IMR-90 (cell line): ENCODE results near the gene PCSK6. TPM values are rescaled to one million over a fixed set of nuclear protein-coding genes. Genes with fewer than 3 reads are reported as not detected.

Experiments
- ATAC-seq: fragments of 200-7000 bp; cut with Tn5 transposase; 2 replicates; pipeline ENCODE4 v1.9.1; 2020; ENCODE audit warnings: low read depth, mild to moderate bottlenecking, moderate library complexity
- BruUV-seq: library from RNA; stranded (reverse); fragments of 400-500 nt; replicated peaks from 2 replicates; lab custom pipeline; 2021; lab: Mats Ljungman, UMichigan
- CTCF ChIA-PET: fragments of 300-600 bp; formaldehyde crosslinking; extraction: SDS; loops from one replicate; lab custom pipeline; 2021; ENCODE audit warnings: antibody characterized with exemption; lab: Yijun Ruan, JAX
- POLR2A ChIA-PET: fragments of 300-600 bp; sonication (Branson Sonifier 250); formaldehyde crosslinking; loops from one replicate; lab custom pipeline; 2022; ENCODE audit warnings: antibody characterized with exemption; ENCODE audit not compliant: unreplicated experiment; lab: Charles Lee
- DNase-seq: peaks from one replicate; pipeline ENCODE4 v3.0.0; 2013
- H2AFZ ChIP-seq: replicated peaks from 2 replicates; pipeline ENCODE3; 2013; ENCODE audit warnings: low read length, mild to moderate bottlenecking; ENCODE audit not compliant: poor library complexity
- H2AK5ac ChIP-seq: 2 replicates; pipeline ENCODE4 v1.6.1; 2013; ENCODE audit warnings: low read depth, low read length, inconsistent platforms
- H2AK9ac ChIP-seq: replicated peaks from 2 replicates; pipeline ENCODE3; 2013; ENCODE audit warnings: mild to moderate bottlenecking, low read depth, low read length, moderate library complexity; ENCODE audit not compliant: poor library complexity
- H2BK120ac ChIP-seq: 2 replicates; pipeline ENCODE4 v1.6.1; 2013; ENCODE audit warnings: low read depth, low read length, inconsistent platforms
- H2BK15ac ChIP-seq: 3 replicates; pipeline ENCODE4 v1.6.1; 2013; ENCODE audit warnings: low read depth, low read length, inconsistent platforms
- H2BK20ac ChIP-seq: 2 replicates; pipeline ENCODE4 v1.6.1; 2013; ENCODE audit warnings: low read depth, mild to moderate bottlenecking, inconsistent platforms, low read length, moderate library complexity
- H2BK5ac ChIP-seq: 2 replicates; pipeline ENCODE4 v1.6.1; 2013; ENCODE audit warnings: mild to moderate bottlenecking, low read depth, low read length, inconsistent platforms; ENCODE audit not compliant: poor library complexity, severe bottlenecking
- H3K14ac ChIP-seq: replicated peaks from 2 replicates; pipeline ENCODE4 v1.6.1; 2013; ENCODE audit warnings: low read depth, low read length, inconsistent platforms
- H3K18ac ChIP-seq: 2 replicates; pipeline ENCODE4 v1.6.1; 2013; ENCODE audit warnings: low read depth, low read length, control low read depth
- H3K23ac ChIP-seq: 2 replicates; pipeline ENCODE4 v1.6.1; 2013; ENCODE audit warnings: low read depth, low read length, inconsistent platforms
- H3K27ac ChIP-seq: 2 replicates; pipeline ENCODE4 v1.5.1; 2013; ENCODE audit warnings: mild to moderate bottlenecking, control low read depth, low read length; ENCODE audit not compliant: insufficient read depth
- H3K27me3 ChIP-seq: 2 replicates; pipeline ENCODE4 v1.6.1; 2013; ENCODE audit warnings: low read length; ENCODE audit not compliant: control insufficient read depth, insufficient read depth
- H3K36me3 ChIP-seq: 2 replicates; pipeline ENCODE4 v1.6.1; 2013; ENCODE audit warnings: low read length, mixed read lengths; ENCODE audit not compliant: control insufficient read depth, insufficient read depth
- H3K4ac ChIP-seq: 2 replicates; pipeline ENCODE4 v1.6.1; 2013; ENCODE audit warnings: low read depth, low read length, inconsistent platforms
- H3K4me1 ChIP-seq: 2 replicates; pipeline ENCODE4 v1.6.1; 2013; ENCODE audit warnings: low read length, mixed read lengths; ENCODE audit not compliant: control insufficient read depth, insufficient read depth
- H3K4me2 ChIP-seq: 2 replicates; pipeline ENCODE4 v1.6.1; 2013; ENCODE audit warnings: low read depth, mild to moderate bottlenecking, control low read depth, low read length, moderate library complexity
- H3K4me3 ChIP-seq: 2 replicates; pipeline ENCODE4 v1.5.1; 2013; ENCODE audit warnings: low read depth, mild to moderate bottlenecking, control low read depth, low read length, moderate library complexity; ENCODE audit not compliant: insufficient read depth
- H3K56ac ChIP-seq: 2 replicates; pipeline ENCODE4 v1.6.1; 2013; ENCODE audit warnings: low read length, inconsistent platforms; ENCODE audit not compliant: insufficient read depth; ENCODE audit errors: extremely low read depth
- H3K79me1 ChIP-seq, 2 experiments: 2 replicates each; pipeline ENCODE4 v1.6.1; 2013; ENCODE audit warnings: low read length in 2 of 2, inconsistent platforms in 1 of 2, low read depth in 1 of 2
- H3K9ac ChIP-seq: 2 replicates; pipeline ENCODE4 v1.6.1; 2013; ENCODE audit warnings: low read depth, low read length, control low read depth
- H3K9me1 ChIP-seq: 2 replicates; pipeline ENCODE4 v1.6.1; 2013; ENCODE audit warnings: low read length, inconsistent platforms; ENCODE audit not compliant: insufficient read depth
- H3K9me3 ChIP-seq: 2 replicates; pipeline ENCODE4 v1.6.1; 2013; ENCODE audit warnings: low read length; ENCODE audit not compliant: control insufficient read depth, insufficient read depth
- H4K20me1 ChIP-seq: 2 replicates; pipeline ENCODE4 v1.6.1; 2013; ENCODE audit warnings: low read length, inconsistent platforms; ENCODE audit not compliant: insufficient read depth
- H4K5ac ChIP-seq: 2 replicates; pipeline ENCODE4 v1.6.1; 2013; ENCODE audit warnings: mild to moderate bottlenecking, low read depth, low read length, control low read depth
- H4K8ac ChIP-seq, 2 experiments: 2 replicates each; pipeline ENCODE4 v1.6.1; 2013; ENCODE audit warnings: low read depth in 2 of 2, low read length in 2 of 2, control low read depth in 1 of 2, inconsistent platforms in 1 of 2
- H4K91ac ChIP-seq: 2 replicates; pipeline ENCODE4 v1.6.1; 2013; ENCODE audit warnings: low read depth, low read length, inconsistent platforms; ENCODE audit not compliant: insufficient read depth
- BHLHE40 ChIP-seq: fragments of 150-350 bp; IDR thresholded peaks from 2 replicates; pipeline ENCODE4 v1.6.1; 2016; ENCODE audit warnings: mild to moderate bottlenecking, low read depth, low read length
- CEBPB ChIP-seq: IDR thresholded peaks from 2 replicates; pipeline ENCODE4 v1.6.1; 2012; ENCODE audit warnings: low read depth, low read length, improper control_type of control experiment
- NFE2L2 ChIP-seq: fragments of 150-350 bp; IDR thresholded peaks from 2 replicates; pipeline ENCODE4 v1.6.1; 2016; ENCODE audit warnings: low read depth, mild to moderate bottlenecking, low read length
- WGBS, 2 experiments: methylation state at CpG; one replicate each; pipeline versions ENCODE4 v1.1.5 to v1.1.7; 2013; ENCODE audit warnings: missing lambda C conversion rate in 2 of 2; ENCODE audit not compliant: insufficient read length in 1 of 2; ENCODE audit errors: extremely low coverage in 2 of 2; 5-methylcytosine and 5-hydroxymethylcytosine counted together
- dilution Hi-C: fragments of 300-500 bp; cut with HindIII; formaldehyde crosslinking; loops from one replicate; pipeline ENCODE4 v1.14.3; 2018; ENCODE audit warnings: low sequenced_read_pairs; ENCODE audit not compliant: unreplicated experiment
- in situ Hi-C: fragments of 300-500 bp; cut with MboI; formaldehyde crosslinking; loops from 3 replicates; pipeline ENCODE4 v1.14.3; 2019; ENCODE audit warnings: low sequenced_read_pairs, inconsistent platforms, mixed read lengths
- intact Hi-C: fragments of 100-400 bp; cut with micrococcal nuclease; formaldehyde crosslinking; loops from 2 replicates; pipeline ENCODE4 v1.10.0; 2022
- polyA plus RNA-seq, 3 experiments: library from polyadenylated mRNA; depleted of rRNA; stranded (reverse); fragments of >200 nt; gene quantifications; 2 replicates each; pipeline ENCODE4 v1.2.3, GENCODE V29; 2012; ENCODE audit warnings: low replicate concordance in 1 of 3
- total RNA-seq: library from RNA; depleted of rRNA; stranded (reverse); fragments of >200 nt; gene quantifications from 2 replicates; pipeline ENCODE4 v1.2.3, GENCODE V29; 2012
- TF ChIP-seq, protein P1 (sequence below): fragments of 150-350 bp; IDR thresholded peaks from 2 replicates; pipeline ENCODE4 v1.6.1; 2016; ENCODE audit warnings: low read depth, mild to moderate bottlenecking, low read length, moderate library complexity, borderline replicate concordance

Gene PCSK6
- total and polyA plus RNA-seq, 2 of the 4 experiments (the other 2 are of a cell fraction) = not detected

DNA sequence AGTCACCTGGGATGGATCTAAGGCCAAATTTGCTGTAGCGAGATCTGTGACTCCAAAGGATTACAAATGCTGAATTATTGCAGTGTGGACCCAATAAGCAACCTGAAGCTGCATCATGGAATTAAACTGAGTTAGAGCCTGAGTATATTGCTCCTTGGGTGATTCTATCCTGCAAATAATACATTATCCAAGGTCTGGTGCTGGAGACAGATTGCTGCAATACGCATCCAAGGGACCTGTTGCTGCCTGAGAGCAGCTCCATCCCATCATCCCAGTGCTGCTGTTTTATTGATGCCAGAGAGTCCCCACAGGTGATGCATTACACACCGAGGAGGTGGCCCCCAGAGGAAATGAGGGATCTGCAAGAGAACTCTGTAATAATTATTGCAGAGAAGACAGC lies 31.6 kb upstream of the PCSK6 start:
- CTCF ChIA-PET = no interaction called here
- DNase-seq (no peak), ATAC-seq (no peak)
- Histone ChIP-seq H2AK5ac (no peak overlapping the region), H3K4me1 (no peaks in the 10 kb centered on the region), H3K14ac (no peak overlapping the region), H3K9ac (no peak overlapping the region), H4K5ac (no peak overlapping the region), H4K91ac (no peak overlapping the region), H3K79me1 (no peaks in the 10 kb centered on the region), H2BK120ac (no peak overlapping the region), H2BK15ac (no peak overlapping the region), H3K36me3 (no peaks in the 10 kb centered on the region), H3K4ac (no peak overlapping the region), H2BK20ac (no peak overlapping the region), H3K23ac (no peak overlapping the region), H3K4me2 (no peak overlapping the region), H2AFZ (no peak overlapping the region), H3K56ac (no peak overlapping the region), H3K9me1 (no peaks in the 10 kb centered on the region), H3K18ac (no peak overlapping the region), H3K27me3 (peaks cover 20% of the 10 kb centered on the region), H3K27ac (no peak overlapping the region), H2AK9ac (no peak overlapping the region), H3K9me3 (no peaks in the 10 kb centered on the region; the same call in 1 of the 2 replicates), H2BK5ac (no peak overlapping the region), H4K20me1 (no peaks in the 10 kb centered on the region), H4K8ac (no peak overlapping the region), H3K4me3 (no peak overlapping the region)
- intact Hi-C loops = no loop called here
- dilution Hi-C loops = no loop called here
- BruUV-seq = no TSS peak
- TF ChIP-seq, protein P1, sequence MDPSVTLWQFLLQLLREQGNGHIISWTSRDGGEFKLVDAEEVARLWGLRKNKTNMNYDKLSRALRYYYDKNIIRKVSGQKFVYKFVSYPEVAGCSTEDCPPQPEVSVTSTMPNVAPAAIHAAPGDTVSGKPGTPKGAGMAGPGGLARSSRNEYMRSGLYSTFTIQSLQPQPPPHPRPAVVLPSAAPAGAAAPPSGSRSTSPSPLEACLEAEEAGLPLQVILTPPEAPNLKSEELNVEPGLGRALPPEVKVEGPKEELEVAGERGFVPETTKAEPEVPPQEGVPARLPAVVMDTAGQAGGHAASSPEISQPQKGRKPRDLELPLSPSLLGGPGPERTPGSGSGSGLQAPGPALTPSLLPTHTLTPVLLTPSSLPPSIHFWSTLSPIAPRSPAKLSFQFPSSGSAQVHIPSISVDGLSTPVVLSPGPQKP = no peak
- TF ChIP-seq CEBPB = no peak
- no peak for TF ChIP-seq NFE2L2
- TF ChIP-seq BHLHE40 = no peak
- in situ Hi-C loops = no loop called here
- POLR2A ChIA-PET = no interaction called here
- 40% methylated on average over 1 of the region's 3 CpGs; no CpG with 5 or more reads in 1 of the 2 experiments for WGBS, 2 experiments
